PC-9 (cell line): ENCODE results near the gene GADD45A.

Source experiments
- CTCF ChIP-seq: fragments of 200-600 bp; sonication (generic); conservative IDR thresholded peaks from 2 replicates; pipeline ENCODE4 v1.6.1; 2017; ENCODE audit warnings: mixed run types, antibody characterized with exemption, mild to moderate bottlenecking, moderate library complexity
- EZH2 ChIP-seq: fragments of 200-600 bp; sonication (generic); IDR thresholded peaks from 2 replicates; pipeline ENCODE4 v1.8.0; 2017; ENCODE audit warnings: antibody characterized with exemption, low read depth

- TF ChIP-seq EZH2, result no peak
- no peak for TF ChIP-seq CTCF
These were observed 1.1 kb upstream of the GADD45A start for GRCh38 chr1:67683766-67684525.
